SK-N-SH (cell line): Measurements from ENCODE around the gene PAQR3. TPM values are rescaled to one million over a fixed set of nuclear protein-coding genes. Genes with fewer than 3 reads are reported as not detected.

ENCODE experiments used
- CTCF ChIA-PET: fragments of 300-600, 350-600 bp; formaldehyde crosslinking; extraction: SDS; loops from one replicate; lab custom pipeline; 2021; lab: Yijun Ruan, JAX
- POLR2A ChIA-PET: fragments of 350-600 bp; sonication (Branson Sonifier 250); formaldehyde crosslinking; extraction: SDS; loops from one replicate; lab custom pipeline; 2020; ENCODE audit warnings: antibody characterized with exemption, inconsistent platforms; lab: Yijun Ruan, JAX
- DNase-seq: peaks from one replicate; pipeline ENCODE4 v3.0.0; 2012
- H2AFZ ChIP-seq: fragments of 200-600 bp; sonication (generic); 2 replicates; pipeline ENCODE4 v1.8.1; 2016; ENCODE audit warnings: antibody characterized with exemption, mild to moderate bottlenecking, low read depth
- H3F3A ChIP-seq: fragments of 200-600 bp; sonication (generic); replicated peaks from 2 replicates; pipeline ENCODE3; 2016; ENCODE audit warnings: antibody characterized with exemption, mild to moderate bottlenecking; ENCODE audit not compliant: insufficient read depth
- H3K27ac ChIP-seq, 2 experiments: fragments of 200-500 bp in 1 of 2; fragments of 200-600 bp in 1 of 2; sonication (Bioruptor generic) in 1 of 2; sonication (generic), shearing (Covaris generic) in 1 of 2; 2 replicates each; pipeline versions ENCODE4 v1.5.1 to v1.6.1; 2014 to 2016; ENCODE audit warnings: low read depth in 2 of 2, inconsistent platforms in 1 of 2, low read length in 1 of 2, mild to moderate bottlenecking in 1 of 2, mixed read lengths in 1 of 2
- H3K27me3 ChIP-seq: fragments of 200-600 bp; sonication (generic), shearing (Covaris generic); 2 replicates; pipeline ENCODE4 v1.6.1; 2016; ENCODE audit warnings: mixed run types; ENCODE audit not compliant: insufficient read depth
- H3K36me3 ChIP-seq, 2 experiments: fragments of 200-500 bp in 1 of 2; fragments of 200-600 bp in 1 of 2; sonication (Bioruptor generic) in 1 of 2; sonication (generic) in 1 of 2; replicated peaks in 1 of 2; 2 replicates each; pipeline versions ENCODE3 to v1.5.1; 2014 to 2016; ENCODE audit warnings: low read length in 1 of 2, mild to moderate bottlenecking in 1 of 2; ENCODE audit not compliant: insufficient read depth in 2 of 2, control insufficient read depth in 1 of 2
- H3K4me1 ChIP-seq, 2 experiments: fragments of 200-500 bp in 1 of 2; fragments of 200-600 bp in 1 of 2; sonication (Bioruptor generic) in 1 of 2; sonication (generic), shearing (Covaris generic) in 1 of 2; 2 replicates each; pipeline versions ENCODE4 v1.5.1 to v1.6.1; 2014 to 2016; ENCODE audit warnings: low read depth in 1 of 2, low read length in 1 of 2, mixed run types in 1 of 2; ENCODE audit not compliant: insufficient read depth in 2 of 2, control insufficient read depth in 1 of 2
- H3K4me2 ChIP-seq: fragments of 200-600 bp; sonication (generic), shearing (Covaris generic); 2 replicates; pipeline ENCODE4 v1.6.1; 2017; ENCODE audit warnings: mixed run types
- H3K4me3 ChIP-seq, 2 experiments: fragments of 200-500 bp in 1 of 2; fragments of 200-600 bp in 1 of 2; sonication (Bioruptor generic) in 1 of 2; sonication (generic), shearing (Covaris generic) in 1 of 2; 2 replicates each; pipeline versions ENCODE4 v1.5.1 to v1.8.1; 2014 to 2016; ENCODE audit warnings: low read depth in 2 of 2, inconsistent platforms in 1 of 2, low read length in 1 of 2, mild to moderate bottlenecking in 1 of 2, mixed read lengths in 1 of 2, moderate library complexity in 1 of 2
- H3K79me2 ChIP-seq: fragments of 200-600 bp; sonication (generic); 2 replicates; pipeline ENCODE4 v1.8.1; 2017; ENCODE audit warnings: mild to moderate bottlenecking; ENCODE audit not compliant: insufficient read depth
- H3K9ac ChIP-seq: fragments of 200-600 bp; sonication (generic); 2 replicates; pipeline ENCODE4 v1.6.1; 2017; ENCODE audit warnings: mixed run types
- H3K9me2 ChIP-seq: fragments of 200-600 bp; sonication (generic); 2 replicates; pipeline ENCODE4 v1.6.1; 2017; ENCODE audit warnings: mixed run types
- H3K9me3 ChIP-seq: fragments of 200-600 bp; sonication (generic); 2 replicates; pipeline ENCODE4 v1.6.1; 2017; ENCODE audit warnings: mixed run types, mild to moderate bottlenecking, moderate library complexity
- H4K20me1 ChIP-seq: fragments of 200-600 bp; sonication (generic); 2 replicates; pipeline ENCODE4 v1.6.1; 2017; ENCODE audit warnings: mild to moderate bottlenecking, mixed run types; ENCODE audit not compliant: insufficient read depth
- FOSL2 ChIP-seq: IDR thresholded peaks from 2 replicates; pipeline ENCODE4 v1.4.0; 2012; ENCODE audit warnings: low read depth, mild to moderate bottlenecking, moderate library complexity, borderline replicate concordance
- GATA2 ChIP-seq: sonication (generic); formaldehyde crosslinking; IDR thresholded peaks from 2 replicates; pipeline ENCODE4 v1.5.0; 2020; ENCODE audit warnings: mild to moderate bottlenecking, missing genetic modification reagents
- NFIC ChIP-seq: IDR thresholded peaks from 2 replicates; pipeline ENCODE4 v1.4.0; 2012; ENCODE audit warnings: borderline replicate concordance
- RCOR1 ChIP-seq: fragments of 150-350 bp; IDR thresholded peaks from 2 replicates; pipeline ENCODE4 v1.6.1; 2017; ENCODE audit warnings: antibody characterized with exemption, low read length
- RFX5 ChIP-seq: IDR thresholded peaks from 2 replicates; pipeline ENCODE4 v1.6.1; 2012; ENCODE audit warnings: mild to moderate bottlenecking, improper control_type of control experiment, low read length
- SIN3A ChIP-seq: IDR thresholded peaks from 2 replicates; pipeline ENCODE4 v1.6.1; 2012; ENCODE audit warnings: low read depth, mild to moderate bottlenecking, low read length, moderate library complexity, borderline replicate concordance
- SMC3 ChIP-seq: IDR thresholded peaks from 2 replicates; pipeline ENCODE4 v1.6.1; 2012; ENCODE audit warnings: low read depth, low read length, improper control_type of control experiment
- TAF1 ChIP-seq: IDR thresholded peaks from 2 replicates; pipeline ENCODE4 v1.6.1; 2012; ENCODE audit warnings: low read depth, mild to moderate bottlenecking, low read length, moderate library complexity, borderline replicate concordance
- TCF12 ChIP-seq: IDR thresholded peaks from 2 replicates; pipeline ENCODE4 v1.4.0; 2012
- WGBS: methylation state at CpG from one replicate; pipeline ENCODE4 v1.1.6; 2017; ENCODE audit warnings: low lambda C conversion rate; 5-methylcytosine and 5-hydroxymethylcytosine counted together
- polyA plus RNA-seq, 3 experiments: library from polyadenylated mRNA; depleted of rRNA; stranded (reverse); fragments of >200 nt; gene quantifications; 2 replicates each; pipeline ENCODE4 v1.2.3, GENCODE V29; 2012
- TF ChIP-seq, protein P1 (sequence below): IDR thresholded peaks from 2 replicates; pipeline ENCODE4 v1.6.1; 2012; ENCODE audit warnings: mild to moderate bottlenecking, low read depth, low read length, moderate library complexity
- TF ChIP-seq, protein P2 (sequence below): IDR thresholded peaks from 2 replicates; pipeline ENCODE4 v1.4.0; 2012; ENCODE audit warnings: low read depth, borderline replicate concordance

The PAQR3 gene
- polyA plus RNA-seq, 1 of the 3 experiments (the other 2 are of a cell fraction), result 10.3 TPM

DNA sequence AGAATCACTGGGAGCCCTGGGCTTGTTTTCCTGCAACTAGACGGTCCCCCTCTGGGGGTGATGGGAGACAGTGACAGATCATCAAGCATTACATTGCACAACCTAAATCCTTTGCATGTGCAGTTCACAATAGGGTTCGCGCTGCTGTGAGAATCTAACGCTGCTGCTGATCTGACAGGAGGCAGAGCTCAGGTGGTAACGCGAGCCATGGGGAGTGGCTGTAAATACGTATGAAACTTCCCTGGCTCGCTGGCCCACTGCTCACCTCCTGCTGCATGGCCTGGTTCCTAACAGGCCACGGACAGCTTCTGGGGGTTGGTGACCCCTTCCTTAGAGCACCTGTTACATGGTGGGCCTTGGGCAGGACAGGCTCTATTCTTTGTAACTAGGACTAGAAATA is 10.4 kb downstream of the PAQR3 start:
- CTCF ChIA-PET, result no interaction called here
- Histone ChIP-seq H3F3A (no peaks in the 10 kb centered on the region), H3K9ac (no peak overlapping the region), H3K36me3 (peaks cover 31 to 57% of the 10 kb centered on the region in 2 experiments), H3K4me1 (no peaks in the 10 kb centered on the region), H3K4me3 (no peak overlapping the region), H4K20me1 (no peaks in the 10 kb centered on the region), H3K4me2 (no peak overlapping the region), H2AFZ (no peak overlapping the region), H3K9me2 (no peaks in the 10 kb centered on the region), H3K27me3 (no peaks in the 10 kb centered on the region), H3K27ac (no peak overlapping the region), H3K9me3 (no peaks in the 10 kb centered on the region), H3K79me2 (no peaks in the 10 kb centered on the region)
- POLR2A ChIA-PET, result no interaction called here
- WGBS, result 98% methylated on average over 9 of the region's 9 CpGs
- no peak for TF ChIP-seq TCF12
- TF ChIP-seq SMC3, result no peak
- no peak for TF ChIP-seq FOSL2
- TF ChIP-seq RFX5, result no peak
- no peak for TF ChIP-seq RCOR1
- TF ChIP-seq TAF1, result no peak
- TF ChIP-seq, protein P1, sequence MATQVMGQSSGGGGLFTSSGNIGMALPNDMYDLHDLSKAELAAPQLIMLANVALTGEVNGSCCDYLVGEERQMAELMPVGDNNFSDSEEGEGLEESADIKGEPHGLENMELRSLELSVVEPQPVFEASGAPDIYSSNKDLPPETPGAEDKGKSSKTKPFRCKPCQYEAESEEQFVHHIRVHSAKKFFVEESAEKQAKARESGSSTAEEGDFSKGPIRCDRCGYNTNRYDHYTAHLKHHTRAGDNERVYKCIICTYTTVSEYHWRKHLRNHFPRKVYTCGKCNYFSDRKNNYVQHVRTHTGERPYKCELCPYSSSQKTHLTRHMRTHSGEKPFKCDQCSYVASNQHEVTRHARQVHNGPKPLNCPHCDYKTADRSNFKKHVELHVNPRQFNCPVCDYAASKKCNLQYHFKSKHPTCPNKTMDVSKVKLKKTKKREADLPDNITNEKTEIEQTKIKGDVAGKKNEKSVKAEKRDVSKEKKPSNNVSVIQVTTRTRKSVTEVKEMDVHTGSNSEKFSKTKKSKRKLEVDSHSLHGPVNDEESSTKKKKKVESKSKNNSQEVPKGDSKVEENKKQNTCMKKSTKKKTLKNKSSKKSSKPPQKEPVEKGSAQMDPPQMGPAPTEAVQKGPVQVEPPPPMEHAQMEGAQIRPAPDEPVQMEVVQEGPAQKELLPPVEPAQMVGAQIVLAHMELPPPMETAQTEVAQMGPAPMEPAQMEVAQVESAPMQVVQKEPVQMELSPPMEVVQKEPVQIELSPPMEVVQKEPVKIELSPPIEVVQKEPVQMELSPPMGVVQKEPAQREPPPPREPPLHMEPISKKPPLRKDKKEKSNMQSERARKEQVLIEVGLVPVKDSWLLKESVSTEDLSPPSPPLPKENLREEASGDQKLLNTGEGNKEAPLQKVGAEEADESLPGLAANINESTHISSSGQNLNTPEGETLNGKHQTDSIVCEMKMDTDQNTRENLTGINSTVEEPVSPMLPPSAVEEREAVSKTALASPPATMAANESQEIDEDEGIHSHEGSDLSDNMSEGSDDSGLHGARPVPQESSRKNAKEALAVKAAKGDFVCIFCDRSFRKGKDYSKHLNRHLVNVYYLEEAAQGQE, result no peak
- no peak for TF ChIP-seq GATA2 (CRISPR knock-in tag)
- no peak for DNase-seq

DNA sequence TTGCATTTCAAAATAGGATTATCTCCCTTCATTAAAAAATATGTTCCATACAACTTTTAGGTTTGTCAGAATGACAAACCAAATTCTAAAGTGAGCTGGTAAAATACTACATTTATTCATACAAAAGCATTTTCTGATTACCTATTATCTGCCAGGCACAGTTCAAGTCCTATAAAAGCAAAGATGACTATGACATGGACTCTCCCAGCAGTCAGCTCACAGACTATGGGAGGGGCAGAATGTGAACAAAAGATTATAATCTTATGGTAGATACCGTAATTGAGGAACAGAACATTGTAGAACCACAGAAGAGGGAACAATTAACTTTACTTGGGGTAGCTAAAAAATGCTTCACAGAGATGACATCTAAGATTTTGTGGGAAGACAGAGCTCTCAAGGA is 12.4 kb downstream of the PAQR3 start:
- Histone ChIP-seq H3K27me3 (no peaks in the 10 kb centered on the region), H3K36me3 (peaks cover 36 to 63% of the 10 kb centered on the region in 2 experiments), H3K9me2 (no peaks in the 10 kb centered on the region), H3K4me3 (no peak overlapping the region), H3F3A (no peaks in the 10 kb centered on the region), H2AFZ (no peak overlapping the region), H4K20me1 (no peaks in the 10 kb centered on the region), H3K4me1 (no peaks in the 10 kb centered on the region), H3K27ac (no peak overlapping the region), H3K4me2 (no peak overlapping the region), H3K9ac (no peak overlapping the region), H3K79me2 (no peaks in the 10 kb centered on the region), H3K9me3 (no peaks in the 10 kb centered on the region)
- TF ChIP-seq NFIC (no peak), SIN3A (no peak)
- TF ChIP-seq, protein P2, sequence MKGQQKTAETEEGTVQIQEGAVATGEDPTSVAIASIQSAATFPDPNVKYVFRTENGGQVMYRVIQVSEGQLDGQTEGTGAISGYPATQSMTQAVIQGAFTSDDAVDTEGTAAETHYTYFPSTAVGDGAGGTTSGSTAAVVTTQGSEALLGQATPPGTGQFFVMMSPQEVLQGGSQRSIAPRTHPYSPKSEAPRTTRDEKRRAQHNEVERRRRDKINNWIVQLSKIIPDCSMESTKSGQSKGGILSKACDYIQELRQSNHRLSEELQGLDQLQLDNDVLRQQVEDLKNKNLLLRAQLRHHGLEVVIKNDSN, result no peak
- POLR2A ChIA-PET, result no interaction called here
- DNase-seq, result no peak
- CTCF ChIA-PET, result no interaction called here
- 94% methylated on average over 1 of the region's 1 CpG for WGBS
